ENCODE results near the gene RPRML.
"Not testable (repeated sequence)": the region's sequence is repeated elsewhere in the genome, so short reads cannot be mapped to it uniquely, and the experiment has no call there.

The RPRML gene

DNA sequence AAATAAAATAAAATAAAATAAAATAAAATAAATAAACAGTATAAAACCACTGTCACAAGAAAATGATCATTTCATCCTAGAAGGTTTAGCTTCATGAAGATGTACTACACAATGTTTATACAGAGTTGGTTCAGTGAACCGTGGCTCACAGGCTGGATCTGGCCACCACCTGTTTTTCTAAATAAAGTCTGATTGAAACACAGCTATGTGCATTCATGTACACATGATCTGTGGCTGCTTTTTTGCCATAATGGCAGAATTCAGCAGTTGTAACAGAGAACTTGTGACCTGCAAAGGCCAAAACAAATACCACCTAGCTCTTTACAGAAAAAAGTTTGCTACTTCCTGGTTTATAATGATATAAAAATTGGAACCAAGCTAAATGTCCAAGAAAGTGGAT, 12.6 kb upstream of the RPRML start:
- H3K36me3 ChIP-seq (ENCODE audit: control insufficient read depth, insufficient read depth, low read length), result no peaks in the 10 kb centered on the region
- H3K27ac ChIP-seq (ENCODE audit: insufficient read depth, low read length, poor library complexity, severe bottlenecking), result no peak overlapping the region
- no peak overlapping the region for H3K4me3 ChIP-seq (ENCODE audit: insufficient read depth, low read depth, low read length, poor library complexity, severe bottlenecking)
- H3K4me1 ChIP-seq (ENCODE audit: control insufficient read depth, insufficient read depth, low read length, poor library complexity, severe bottlenecking), result no peaks in the 10 kb centered on the region
- no peaks in the 10 kb centered on the region for H3K9me3 ChIP-seq (ENCODE audit: control insufficient read depth, low read length)
- no peaks in the 10 kb centered on the region for H3K27me3 ChIP-seq (replicated peaks; ENCODE audit: control insufficient read depth, insufficient read depth, low read length, poor library complexity, severe bottlenecking)
- DNase-seq, result no peak

GRCh38 chr17:46989637-46990431, 10.8 kb upstream of the RPRML start:
- H3K9me3 ChIP-seq (ENCODE audit: control insufficient read depth, low read length), result no peaks in the 10 kb centered on the region
- H3K4me3 ChIP-seq (ENCODE audit: insufficient read depth, low read depth, low read length, poor library complexity, severe bottlenecking), result no peak overlapping the region
- H3K27me3 ChIP-seq (replicated peaks; ENCODE audit: control insufficient read depth, insufficient read depth, low read length, poor library complexity, severe bottlenecking), result no peaks in the 10 kb centered on the region
- H3K27ac ChIP-seq (ENCODE audit: insufficient read depth, low read length, poor library complexity, severe bottlenecking), result no peak overlapping the region
- no peak for DNase-seq
- H3K36me3 ChIP-seq (ENCODE audit: control insufficient read depth, insufficient read depth, low read length), result no peaks in the 10 kb centered on the region
- H3K4me1 ChIP-seq (ENCODE audit: control insufficient read depth, insufficient read depth, low read length, poor library complexity, severe bottlenecking), result no peaks in the 10 kb centered on the region

- not testable (repeated sequence) for H3K27me3 ChIP-seq (replicated peaks; ENCODE audit: control insufficient read depth, insufficient read depth, low read length, poor library complexity, severe bottlenecking); DNase-seq; H3K9me3 ChIP-seq (ENCODE audit: control insufficient read depth, low read length); H3K27ac ChIP-seq (ENCODE audit: insufficient read depth, low read length, poor library complexity, severe bottlenecking); H3K36me3 ChIP-seq (ENCODE audit: control insufficient read depth, insufficient read depth, low read length); H3K4me1 ChIP-seq (ENCODE audit: control insufficient read depth, insufficient read depth, low read length, poor library complexity, severe bottlenecking); H3K4me3 ChIP-seq (ENCODE audit: insufficient read depth, low read depth, low read length, poor library complexity, severe bottlenecking)
Observed at GRCh38 chr17:46987927-46988326, 8.9 kb upstream of the RPRML start.

DNA sequence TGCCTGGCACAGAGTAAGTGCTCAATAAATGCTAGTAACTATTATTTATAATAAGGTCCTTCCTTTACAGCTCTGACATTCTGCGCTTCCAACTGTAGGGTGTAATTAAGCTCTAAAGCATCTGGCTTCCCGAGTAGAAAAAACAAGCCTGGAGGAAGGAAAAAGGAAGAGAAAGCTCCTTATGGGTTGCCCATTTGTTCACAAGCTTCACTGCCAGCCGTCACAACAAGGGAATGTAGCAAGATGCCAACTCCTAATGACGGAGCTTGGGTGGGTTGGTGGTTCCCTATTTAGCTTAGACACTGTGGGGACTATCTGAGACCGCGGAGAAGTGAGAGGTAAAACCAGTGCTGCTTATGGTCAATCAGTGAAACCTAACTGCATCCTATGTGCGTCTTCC, 7.3 kb upstream of the RPRML start:
- Histone ChIP-seq H3K27me3 (replicated peaks; ENCODE audit: control insufficient read depth, insufficient read depth, low read length, poor library complexity, severe bottlenecking) (no peaks in the 10 kb centered on the region), H3K4me1 (ENCODE audit: control insufficient read depth, insufficient read depth, low read length, poor library complexity, severe bottlenecking) (no peaks in the 10 kb centered on the region), H3K36me3 (ENCODE audit: control insufficient read depth, insufficient read depth, low read length) (no peaks in the 10 kb centered on the region), H3K27ac (ENCODE audit: insufficient read depth, low read length, poor library complexity, severe bottlenecking) (no peak overlapping the region), H3K9me3 (ENCODE audit: control insufficient read depth, low read length) (no peaks in the 10 kb centered on the region), H3K4me3 (ENCODE audit: insufficient read depth, low read depth, low read length, poor library complexity, severe bottlenecking) (no peak overlapping the region)
- DNase-seq, result no peak

- H3K4me3 ChIP-seq (ENCODE audit: insufficient read depth, low read depth, low read length, poor library complexity, severe bottlenecking), result no peak overlapping the region
- no peak overlapping the region for H3K27ac ChIP-seq (ENCODE audit: insufficient read depth, low read length, poor library complexity, severe bottlenecking)
- DNase-seq, result no peak
- H3K27me3 ChIP-seq (replicated peaks; ENCODE audit: control insufficient read depth, insufficient read depth, low read length, poor library complexity, severe bottlenecking), result peaks cover 4% of the 10 kb centered on the region
- H3K9me3 ChIP-seq (ENCODE audit: control insufficient read depth, low read length), result no peaks in the 10 kb centered on the region
- H3K4me1 ChIP-seq (ENCODE audit: control insufficient read depth, insufficient read depth, low read length, poor library complexity, severe bottlenecking), result no peaks in the 10 kb centered on the region
- H3K36me3 ChIP-seq (ENCODE audit: control insufficient read depth, insufficient read depth, low read length), result no peaks in the 10 kb centered on the region
Observed at GRCh38 chr17:46984892-46985291, 5.8 kb upstream of the RPRML start.

DNA sequence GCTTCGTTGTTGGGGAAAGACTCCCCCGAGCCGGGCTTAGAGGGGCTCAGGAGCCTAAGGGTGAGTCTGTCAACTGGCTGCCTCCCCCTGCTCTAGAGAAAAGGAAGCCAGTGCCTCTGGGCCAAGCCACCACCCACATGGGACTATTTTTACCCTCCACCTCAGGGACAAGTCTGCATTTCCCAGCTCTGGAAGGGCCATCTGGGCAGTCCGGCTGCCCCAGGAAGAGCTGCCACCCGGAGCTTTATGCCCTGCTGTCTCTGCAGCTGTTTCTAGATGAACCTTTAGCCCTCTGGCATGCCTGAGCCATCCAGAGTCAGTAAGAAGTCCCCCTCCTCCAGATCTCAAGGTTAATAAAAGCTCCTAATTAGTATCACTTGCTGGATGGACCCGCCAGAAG, 5.3 kb upstream of the RPRML start:
- Histone ChIP-seq H3K27me3 (replicated peaks; ENCODE audit: control insufficient read depth, insufficient read depth, low read length, poor library complexity, severe bottlenecking) (peaks cover 6% of the 10 kb centered on the region), H3K4me1 (ENCODE audit: control insufficient read depth, insufficient read depth, low read length, poor library complexity, severe bottlenecking) (peaks cover 2% of the 10 kb centered on the region), H3K9me3 (ENCODE audit: control insufficient read depth, low read length) (no peaks in the 10 kb centered on the region), H3K4me3 (ENCODE audit: insufficient read depth, low read depth, low read length, poor library complexity, severe bottlenecking) (no peak overlapping the region), H3K27ac (ENCODE audit: insufficient read depth, low read length, poor library complexity, severe bottlenecking) (no peak overlapping the region), H3K36me3 (ENCODE audit: control insufficient read depth, insufficient read depth, low read length) (no peaks in the 10 kb centered on the region)
- no peak for DNase-seq

- Histone ChIP-seq H3K27me3 (replicated peaks; ENCODE audit: control insufficient read depth, insufficient read depth, low read length, poor library complexity, severe bottlenecking) (peaks cover 11% of the 10 kb centered on the region), H3K9me3 (ENCODE audit: control insufficient read depth, low read length) (no peaks in the 10 kb centered on the region), H3K4me3 (ENCODE audit: insufficient read depth, low read depth, low read length, poor library complexity, severe bottlenecking) (no peak overlapping the region), H3K36me3 (ENCODE audit: control insufficient read depth, insufficient read depth, low read length) (no peaks in the 10 kb centered on the region), H3K27ac (ENCODE audit: insufficient read depth, low read length, poor library complexity, severe bottlenecking) (no peak overlapping the region), H3K4me1 (ENCODE audit: control insufficient read depth, insufficient read depth, low read length, poor library complexity, severe bottlenecking) (peaks cover 8% of the 10 kb centered on the region)
- no peak for DNase-seq
Observed at GRCh38 chr17:46983782-46984181, 4.7 kb upstream of the RPRML start.

GRCh38 chr17:46982577-46982976, 3.5 kb upstream of the RPRML start:
- Histone ChIP-seq H3K9me3 (ENCODE audit: control insufficient read depth, low read length) (no peaks in the 10 kb centered on the region), H3K4me1 (ENCODE audit: control insufficient read depth, insufficient read depth, low read length, poor library complexity, severe bottlenecking) (peaks cover 18% of the 10 kb centered on the region), H3K27ac (ENCODE audit: insufficient read depth, low read length, poor library complexity, severe bottlenecking) (no peak overlapping the region), H3K36me3 (ENCODE audit: control insufficient read depth, insufficient read depth, low read length) (no peaks in the 10 kb centered on the region), H3K4me3 (ENCODE audit: insufficient read depth, low read depth, low read length, poor library complexity, severe bottlenecking) (no peak overlapping the region), H3K27me3 (replicated peaks; ENCODE audit: control insufficient read depth, insufficient read depth, low read length, poor library complexity, severe bottlenecking) (peaks cover 23% of the 10 kb centered on the region)
- no peak for DNase-seq

- DNase-seq, result no peak
- Histone ChIP-seq H3K4me3 (ENCODE audit: insufficient read depth, low read depth, low read length, poor library complexity, severe bottlenecking) (peak overlapping the region; percentile 59), H3K9me3 (ENCODE audit: control insufficient read depth, low read length) (no peaks in the 10 kb centered on the region), H3K27me3 (replicated peaks; ENCODE audit: control insufficient read depth, insufficient read depth, low read length, poor library complexity, severe bottlenecking) (peaks cover 33% of the 10 kb centered on the region), H3K36me3 (ENCODE audit: control insufficient read depth, insufficient read depth, low read length) (no peaks in the 10 kb centered on the region), H3K4me1 (ENCODE audit: control insufficient read depth, insufficient read depth, low read length, poor library complexity, severe bottlenecking) (peaks cover 18% of the 10 kb centered on the region), H3K27ac (ENCODE audit: insufficient read depth, low read length, poor library complexity, severe bottlenecking) (no peak overlapping the region)
Observed at GRCh38 chr17:46978489-46979146, 435 bp downstream of the RPRML start.

DNA sequence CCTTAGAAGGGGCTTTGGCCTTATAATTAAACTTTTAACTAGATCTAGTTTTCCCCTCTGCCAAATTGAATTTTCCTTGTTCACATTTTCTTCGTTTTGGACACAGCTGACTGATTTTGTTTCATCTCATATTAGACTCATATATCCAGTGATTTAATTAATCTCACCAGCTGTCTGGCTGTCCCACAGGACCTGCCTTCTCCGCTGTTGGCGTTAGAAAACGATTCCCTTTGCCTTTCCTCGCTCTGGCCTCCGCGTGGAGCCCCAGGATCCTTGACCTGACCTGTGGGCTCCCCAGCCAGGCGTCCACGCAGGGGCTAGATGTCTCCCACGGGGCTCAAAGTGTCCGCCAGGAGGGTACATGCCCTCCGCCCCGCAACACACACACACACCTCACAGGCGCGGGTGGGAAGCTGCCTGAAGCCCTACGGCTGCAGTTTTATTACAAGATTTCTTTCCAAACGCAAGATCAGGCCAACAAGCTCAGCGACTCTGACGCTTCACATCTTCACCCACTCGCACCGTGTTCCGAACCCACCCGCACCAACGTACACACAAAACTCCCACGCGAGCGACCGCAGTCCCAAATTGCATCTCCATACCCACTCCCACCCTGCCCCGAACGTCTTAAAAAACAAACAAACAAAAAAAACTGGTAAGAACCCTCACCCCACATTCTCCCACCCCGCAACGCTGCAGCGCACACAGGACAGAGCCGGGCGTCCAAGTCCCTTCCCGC, 1.1 kb downstream of the RPRML start:
- peaks cover 18% of the 10 kb centered on the region for H3K4me1 ChIP-seq (ENCODE audit: control insufficient read depth, insufficient read depth, low read length, poor library complexity, severe bottlenecking)
- H3K4me3 ChIP-seq (ENCODE audit: insufficient read depth, low read depth, low read length, poor library complexity, severe bottlenecking), result peak overlapping the region; percentile 59
- H3K27ac ChIP-seq (ENCODE audit: insufficient read depth, low read length, poor library complexity, severe bottlenecking), result no peak overlapping the region
- DNase-seq, result no peak
- H3K27me3 ChIP-seq (replicated peaks; ENCODE audit: control insufficient read depth, insufficient read depth, low read length, poor library complexity, severe bottlenecking), result peaks cover 33% of the 10 kb centered on the region
- H3K9me3 ChIP-seq (ENCODE audit: control insufficient read depth, low read length), result no peaks in the 10 kb centered on the region
- H3K36me3 ChIP-seq (ENCODE audit: control insufficient read depth, insufficient read depth, low read length), result no peaks in the 10 kb centered on the region
